GM18499 (cell line): ENCODE results near the gene TMEM109.

Source experiments
- ATAC-seq: cut with Tn5 transposase; IDR thresholded peaks from one replicate; pipeline ENCODE4 v1.9.1; 2021; ENCODE audit warnings: moderate number of reproducible peaks; ENCODE audit not compliant: insufficient read depth, unreplicated experiment

Gene TMEM109

DNA sequence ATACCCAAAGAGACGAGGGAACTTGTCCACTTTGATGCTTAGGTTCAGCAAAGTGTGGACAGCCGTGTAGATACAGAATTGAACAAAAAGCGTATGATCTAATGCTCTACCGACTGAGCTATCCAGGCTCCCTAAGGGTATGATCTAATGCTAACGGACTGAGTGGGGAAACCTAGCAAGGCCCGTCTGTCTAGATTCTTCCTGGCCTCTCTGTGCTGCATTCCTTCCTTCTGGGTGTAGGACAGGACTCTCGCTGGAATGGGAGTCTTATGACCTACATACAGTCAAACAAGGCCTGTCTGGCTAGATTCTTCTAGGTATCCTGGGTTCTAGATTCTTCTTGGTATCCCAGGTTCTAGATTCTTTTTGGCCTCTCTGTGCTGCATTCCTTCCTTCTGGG, 46.4 kb downstream of the TMEM109 start:
- ATAC-seq: no peak

DNA sequence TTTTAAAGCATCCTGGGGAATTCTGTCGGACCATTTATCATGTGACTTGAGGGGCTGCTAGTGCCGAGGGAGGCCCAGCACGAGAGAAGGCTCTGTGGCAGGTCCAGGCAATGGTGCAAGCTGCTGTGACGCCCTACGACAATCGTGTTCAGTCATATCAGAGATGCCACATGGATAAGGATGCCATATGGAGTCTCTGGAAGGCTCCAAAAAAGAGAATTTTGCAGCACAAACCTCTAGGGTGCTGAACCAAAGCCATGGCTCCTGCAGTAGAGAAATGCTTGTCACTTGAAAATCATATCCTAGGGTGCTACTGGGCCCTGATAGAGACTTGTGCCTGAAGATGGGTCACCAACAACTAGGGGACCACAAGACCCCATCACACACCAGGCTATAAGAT, 50.8 kb downstream of the TMEM109 start:
- no peak for ATAC-seq

DNA sequence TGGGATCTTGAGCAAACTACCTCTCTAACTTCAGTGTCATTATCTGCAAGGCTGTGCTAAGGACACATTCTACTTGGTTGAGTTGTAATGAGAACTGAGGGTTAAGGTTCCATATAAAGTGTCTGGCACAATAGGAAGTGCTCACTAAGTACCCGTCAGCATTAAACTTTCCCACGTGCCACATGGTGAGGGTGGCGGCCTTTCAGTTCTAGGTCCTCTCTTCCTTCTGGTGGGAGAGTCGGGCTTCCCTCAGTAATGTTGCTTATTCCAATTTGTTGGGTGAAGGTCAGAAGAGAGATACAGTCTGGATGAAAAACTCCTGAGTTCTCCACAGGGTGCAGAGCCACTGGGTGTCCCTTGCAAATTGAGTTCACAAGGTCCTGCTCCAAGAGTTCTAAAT, 52.9 kb downstream of the TMEM109 start:
- ATAC-seq: no peak

GRCh38 chr11:60968223-60968622, 54.3 kb downstream of the TMEM109 start:
- no peak for ATAC-seq

GRCh38 chr11:60970369-60970774, 56.4 kb downstream of the TMEM109 start:
- no peak for ATAC-seq

GRCh38 chr11:60970890-60971289, 56.9 kb downstream of the TMEM109 start:
- ATAC-seq: no peak

DNA sequence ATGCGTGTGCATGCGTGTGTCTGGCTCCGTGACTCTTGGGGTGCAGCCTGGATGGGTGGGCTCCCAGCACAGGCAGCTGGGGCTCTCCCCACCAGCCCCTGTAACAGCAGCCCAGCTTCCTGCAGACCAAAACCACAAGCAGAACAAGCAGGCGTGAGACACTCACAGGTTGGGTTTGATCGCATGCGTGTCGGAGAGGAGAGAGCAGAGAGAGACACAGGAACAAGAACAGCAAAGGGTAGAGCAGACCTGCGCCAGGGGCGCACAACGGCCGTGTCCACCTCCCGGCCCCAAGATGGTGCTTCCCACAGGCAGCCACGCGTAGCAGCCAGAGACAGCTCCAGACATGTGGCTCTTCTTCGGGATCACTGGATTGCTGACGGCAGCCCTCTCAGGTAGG, 57.6 kb downstream of the TMEM109 start, which contains the start of gene CD6:
CD6 (plus strand) TSS at position 161 of the 400 bp plus-strand sequence; CDS start at position 347, 186 bp downstream.
- ATAC-seq: no peak

DNA sequence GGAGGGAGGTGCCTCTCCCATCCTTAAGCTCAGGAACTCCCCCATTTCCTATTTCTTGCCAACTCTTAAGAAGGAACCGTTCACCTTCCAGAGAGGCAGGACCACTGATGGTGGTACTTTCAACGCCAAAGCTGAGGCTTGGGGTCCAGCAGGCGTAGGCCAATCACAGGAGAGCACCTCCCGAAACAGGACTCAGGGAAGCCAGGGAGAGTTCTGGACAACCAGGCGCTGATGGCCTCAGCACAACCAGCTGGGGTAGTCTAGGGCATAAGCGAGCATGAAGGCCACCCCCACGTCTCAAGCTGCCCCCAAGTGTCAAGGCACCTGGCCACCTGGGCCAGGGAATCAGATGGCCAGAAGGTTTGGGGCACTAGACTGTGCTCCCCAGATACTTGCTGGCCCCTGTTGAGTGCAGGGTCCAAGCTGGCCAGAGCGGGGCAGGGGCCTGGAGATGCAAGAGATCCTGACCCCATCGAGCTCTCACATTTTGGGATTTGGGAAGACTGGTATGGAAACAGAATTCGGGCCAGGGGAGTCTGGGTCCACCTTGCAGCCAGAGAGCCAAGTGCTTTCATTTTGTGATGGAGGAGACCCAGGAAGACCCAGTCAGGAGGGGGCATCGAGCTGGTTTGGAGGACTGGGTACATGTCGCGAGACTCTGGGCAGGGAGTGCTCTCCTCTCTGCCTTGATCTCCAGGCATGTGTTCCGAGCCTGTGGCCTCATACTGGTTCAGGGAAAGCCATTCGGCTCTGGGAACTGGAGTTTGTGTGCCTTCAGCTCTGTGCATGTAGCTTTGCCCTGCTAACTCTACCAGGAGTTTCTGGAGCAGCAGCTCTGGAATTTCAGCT, 58.4 kb downstream of the TMEM109 start:
- ATAC-seq: no peak
